T-helper 2 cell treated with Interferon-gamma antibody and Interleukin-4, amounts not matched to agents 5 μg/mL and 100 μg/mL, for 36 hours (primary cell): ENCODE measurements around the gene KDM5B.

ENCODE experiments used
- DNase-seq: peaks from one replicate; pipeline ENCODE4 v3.0.0; 2021; ENCODE audit warnings: low spot score
- H3K27ac Mint-ChIP-seq: one replicate; pipeline ENCODE4 v1.8.0; 2021; ENCODE audit warnings: mild to moderate bottlenecking, mixed read lengths
- H3K27me3 Mint-ChIP-seq: one replicate; pipeline ENCODE4 v1.8.0; 2021; ENCODE audit warnings: low read depth, mixed read lengths
- H3K36me3 Mint-ChIP-seq: one replicate; pipeline ENCODE4 v1.8.0; 2021; ENCODE audit warnings: low read depth, mixed read lengths
- H3K4me1 Mint-ChIP-seq: one replicate; pipeline ENCODE4 v1.8.0; 2021; ENCODE audit warnings: low read depth, mixed read lengths
- H3K4me3 Mint-ChIP-seq: one replicate; pipeline ENCODE4 v1.8.0; 2022; ENCODE audit warnings: mild to moderate bottlenecking, moderate library complexity, mixed read lengths
- H3K9me3 Mint-ChIP-seq: one replicate; pipeline ENCODE4 v1.8.0; 2021; ENCODE audit warnings: mixed read lengths

Gene KDM5B

GRCh38 chr1:202807926-202808757 lies at the start of gene KDM5B:
Gene KDM5B (minus strand): TSS chr1:202808421. CDS start chr1:202808305, 116 bp downstream.
- peak; percentile 74 for DNase-seq
- H3K36me3 Mint-ChIP-seq = peaks cover 2% of the 10 kb centered on the region
- H3K4me3 Mint-ChIP-seq = peak within 1 kb of the TSS; percentile 91
- H3K4me1 Mint-ChIP-seq = peaks cover 53% of the 10 kb centered on the region
- no peaks in the 10 kb centered on the region for H3K9me3 Mint-ChIP-seq
- peak within 1 kb of the TSS; percentile 75 for H3K27ac Mint-ChIP-seq
- H3K27me3 Mint-ChIP-seq = peaks cover 15% of the 10 kb centered on the region

GRCh38 chr1:202857136-202857610 lies 49.0 kb upstream of the KDM5B start:
- H3K9me3 Mint-ChIP-seq = no peaks in the 10 kb centered on the region
- DNase-seq = no peak
- no peak overlapping the region for H3K27ac Mint-ChIP-seq
- H3K4me1 Mint-ChIP-seq = peaks cover 7% of the 10 kb centered on the region
- H3K36me3 Mint-ChIP-seq = no peaks in the 10 kb centered on the region
- H3K27me3 Mint-ChIP-seq = peaks cover 32% of the 10 kb centered on the region
- no peak overlapping the region for H3K4me3 Mint-ChIP-seq

GRCh38 chr1:202856014-202856413 lies 47.8 kb upstream of the KDM5B start:
- H3K4me1 Mint-ChIP-seq = no peaks in the 10 kb centered on the region
- peaks cover 21% of the 10 kb centered on the region for H3K27me3 Mint-ChIP-seq
- H3K4me3 Mint-ChIP-seq = no peak overlapping the region
- no peaks in the 10 kb centered on the region for H3K36me3 Mint-ChIP-seq
- DNase-seq = no peak
- no peak overlapping the region for H3K27ac Mint-ChIP-seq
- H3K9me3 Mint-ChIP-seq = no peaks in the 10 kb centered on the region

- DNase-seq = no peak
- H3K4me1 Mint-ChIP-seq = no peaks in the 10 kb centered on the region
- peaks cover 12% of the 10 kb centered on the region for H3K27me3 Mint-ChIP-seq
- H3K27ac Mint-ChIP-seq = no peak overlapping the region
- H3K36me3 Mint-ChIP-seq = no peaks in the 10 kb centered on the region
- H3K9me3 Mint-ChIP-seq = no peaks in the 10 kb centered on the region
- H3K4me3 Mint-ChIP-seq = no peak overlapping the region
These were observed 46.6 kb upstream of the KDM5B start for GRCh38 chr1:202854787-202855186.

- no peaks in the 10 kb centered on the region for H3K27me3 Mint-ChIP-seq
- H3K4me1 Mint-ChIP-seq = peaks cover 6% of the 10 kb centered on the region
- H3K4me3 Mint-ChIP-seq = no peak overlapping the region
- no peaks in the 10 kb centered on the region for H3K36me3 Mint-ChIP-seq
- H3K27ac Mint-ChIP-seq = no peak overlapping the region
- no peaks in the 10 kb centered on the region for H3K9me3 Mint-ChIP-seq
- peak; percentile 22 for DNase-seq
These were observed 44.1 kb upstream of the KDM5B start for GRCh38 chr1:202852163-202852904.

- no peaks in the 10 kb centered on the region for H3K9me3 Mint-ChIP-seq
- DNase-seq = no peak
- no peak overlapping the region for H3K27ac Mint-ChIP-seq
- H3K27me3 Mint-ChIP-seq = no peaks in the 10 kb centered on the region
- no peaks in the 10 kb centered on the region for H3K36me3 Mint-ChIP-seq
- H3K4me1 Mint-ChIP-seq = peaks cover 6% of the 10 kb centered on the region
- no peak overlapping the region for H3K4me3 Mint-ChIP-seq
These were observed 42.6 kb upstream of the KDM5B start for GRCh38 chr1:202850593-202851362.

GRCh38 chr1:202848191-202848542 lies 39.9 kb upstream of the KDM5B start:
- Mint-ChIP-seq H3K9me3 (no peaks in the 10 kb centered on the region), H3K27me3 (no peaks in the 10 kb centered on the region), H3K27ac (no peak overlapping the region), H3K4me1 (peaks cover 6% of the 10 kb centered on the region), H3K4me3 (no peak overlapping the region), H3K36me3 (no peaks in the 10 kb centered on the region)
- DNase-seq = peak; percentile 11

- Mint-ChIP-seq H3K36me3 (no peaks in the 10 kb centered on the region), H3K4me1 (peaks cover 6% of the 10 kb centered on the region), H3K27me3 (no peaks in the 10 kb centered on the region), H3K4me3 (no peak overlapping the region), H3K27ac (no peak overlapping the region), H3K9me3 (no peaks in the 10 kb centered on the region)
- no peak for DNase-seq
These were observed 36.7 kb upstream of the KDM5B start for GRCh38 chr1:202844935-202845334.

- peaks cover 6% of the 10 kb centered on the region for H3K4me1 Mint-ChIP-seq
- H3K36me3 Mint-ChIP-seq = no peaks in the 10 kb centered on the region
- no peak for DNase-seq
- no peaks in the 10 kb centered on the region for H3K9me3 Mint-ChIP-seq
- no peak overlapping the region for H3K27ac Mint-ChIP-seq
- H3K4me3 Mint-ChIP-seq = no peak overlapping the region
- H3K27me3 Mint-ChIP-seq = no peaks in the 10 kb centered on the region
These were observed 36.0 kb upstream of the KDM5B start for GRCh38 chr1:202844259-202844658.

- peaks cover 4% of the 10 kb centered on the region for H3K4me1 Mint-ChIP-seq
- DNase-seq = no peak
- H3K36me3 Mint-ChIP-seq = no peaks in the 10 kb centered on the region
- no peaks in the 10 kb centered on the region for H3K27me3 Mint-ChIP-seq
- no peaks in the 10 kb centered on the region for H3K9me3 Mint-ChIP-seq
- no peak overlapping the region for H3K4me3 Mint-ChIP-seq
- no peak overlapping the region for H3K27ac Mint-ChIP-seq
These were observed 34.9 kb upstream of the KDM5B start for GRCh38 chr1:202843081-202843480.

- no peak for DNase-seq
- peaks cover 40% of the 10 kb centered on the region for H3K4me1 Mint-ChIP-seq
- no peak overlapping the region for H3K4me3 Mint-ChIP-seq
- no peaks in the 10 kb centered on the region for H3K36me3 Mint-ChIP-seq
- H3K27ac Mint-ChIP-seq = no peak overlapping the region
- peaks cover 2% of the 10 kb centered on the region for H3K27me3 Mint-ChIP-seq
- no peaks in the 10 kb centered on the region for H3K9me3 Mint-ChIP-seq
These were observed 29.6 kb upstream of the KDM5B start for GRCh38 chr1:202837746-202838262.

GRCh38 chr1:202836623-202837403 lies 28.6 kb upstream of the KDM5B start:
- Mint-ChIP-seq H3K4me3 (peak overlapping the region; percentile 79), H3K27ac (peak overlapping the region; percentile 51), H3K27me3 (peaks cover 2% of the 10 kb centered on the region), H3K36me3 (no peaks in the 10 kb centered on the region), H3K4me1 (peaks cover 41% of the 10 kb centered on the region), H3K9me3 (no peaks in the 10 kb centered on the region)
- DNase-seq = no peak

GRCh38 chr1:202835548-202836072 lies 27.4 kb upstream of the KDM5B start:
- peaks cover 41% of the 10 kb centered on the region for H3K4me1 Mint-ChIP-seq
- DNase-seq = peak; percentile 28
- no peak overlapping the region for H3K27ac Mint-ChIP-seq
- H3K9me3 Mint-ChIP-seq = no peaks in the 10 kb centered on the region
- peaks cover 5% of the 10 kb centered on the region for H3K27me3 Mint-ChIP-seq
- H3K36me3 Mint-ChIP-seq = no peaks in the 10 kb centered on the region
- H3K4me3 Mint-ChIP-seq = peak overlapping the region; percentile 79
